Liver (tissue), 3 donors: Measurements from ENCODE around the gene PARP16.

Experiments
- CTCF ChIP-seq: fragments of 150-350 bp; IDR thresholded peaks from 2 replicates; pipeline ENCODE4 v1.5.1; 2017; ENCODE audit warnings: improper control_type of control experiment, low read depth, low read length; ENCODE audit not compliant: missing input control
- GABPA ChIP-seq, 2 donors: IDR thresholded peaks in 1 of 2; conservative IDR thresholded peaks in 1 of 2; 2 replicates each; pipeline ENCODE4 v1.6.1; 2016; ENCODE audit warnings: antibody characterized with exemption in 2 of 2, mild to moderate bottlenecking in 1 of 2, moderate library complexity in 1 of 2
- REST ChIP-seq: IDR thresholded peaks from 2 replicates; pipeline ENCODE4 v1.6.1; 2016; ENCODE audit warnings: antibody characterized with exemption, mild to moderate bottlenecking
- donor health status: healthy.
- donor health status: healthy.

GRCh38 chr15:65268411-65268810 is 18.3 kb downstream of the PARP16 start:
- TF ChIP-seq REST = no peak
- TF ChIP-seq CTCF = no peak
- TF ChIP-seq GABPA (IDR thresholded peaks at IDR 0.05 in 1 of 2, conservative IDR thresholded peaks at IDR 0.05 in 1 of 2) = no peak
